ENCODE data around the gene ARMC6. TPM values are rescaled to one million over a fixed set of nuclear protein-coding genes. Genes with fewer than 3 reads are reported as not detected.

The ARMC6 gene
- total RNA-seq, 6 experiments from 2014 or later: 19.3 to 64.8 (median 41.4) TPM

Other genes with a start within 250 kb of the ARMC6 start
- gene COMP, start 242.3 kb upstream of the ARMC6 start, total RNA-seq: under 1 TPM in 2 of 6 experiments, not detected in 4; 0.11 to 0.31 TPM
- gene UPF1, start 201.6 kb upstream of the ARMC6 start, total RNA-seq: 10 to 100 TPM; 34.0 to 61.0 (median 41.3) TPM
- not detected for gene CERS1, start 137.4 kb upstream of the ARMC6 start, total RNA-seq
- gene COPE, start 114.2 kb upstream of the ARMC6 start, total RNA-seq: 100 to 1,000 TPM in 3 of 6 experiments, 10 to 100 TPM in 3; 67.4 to 240 (median 97.1) TPM
- 10 to 100 TPM; 15.8 to 37.9 (median 18.5) TPM for gene DDX49, start 113.9 kb upstream of the ARMC6 start, total RNA-seq
- gene HOMER3, start 92.4 kb upstream of the ARMC6 start, total RNA-seq: 1 to 10 TPM; 2.3 to 4.7 (median 3.2) TPM
- gene SUGP2, start 86 bp upstream of the ARMC6 start, total RNA-seq: 10 to 100 TPM; 17.4 to 36.4 (median 30.0) TPM
- gene SLC25A42, start 30.4 kb downstream of the ARMC6 start, total RNA-seq: 10 to 100 TPM; 20.7 to 80.7 (median 69.7) TPM
- 10 to 100 TPM; 20.2 to 29.4 (median 22.2) TPM for gene TMEM161A, start 104.9 kb downstream of the ARMC6 start, total RNA-seq
- gene MEF2B, start 136.7 kb downstream of the ARMC6 start, total RNA-seq: 1 to 10 TPM in 2 of 6 experiments, under 1 TPM in 2, not detected in 2; 0.24 to 2.1 (median 0.97) TPM
- 10 to 100 TPM in 3 of 6 experiments, 1 to 10 TPM in 3; 6.0 to 12.2 (median 9.8) TPM for gene BORCS8, start 158.5 kb downstream of the ARMC6 start, total RNA-seq
- 10 to 100 TPM; 13.8 to 21.2 (median 17.3) TPM for gene RFXANK, start 158.7 kb downstream of the ARMC6 start, total RNA-seq
- gene NR2C2AP, start 169.8 kb downstream of the ARMC6 start, total RNA-seq: 10 to 100 TPM in 1 of 6 experiments, 1 to 10 TPM in 5; 2.6 to 11.3 (median 5.4) TPM
- gene NCAN, start 178.4 kb downstream of the ARMC6 start, total RNA-seq: under 1 TPM in 4 of 6 experiments, not detected in 2; 0.04 to 0.07 (median 0.06) TPM
- 10 to 100 TPM; 10.9 to 64.1 (median 25.3) TPM for gene TM6SF2, start 239.7 kb downstream of the ARMC6 start, total RNA-seq